Liver (tissue), 9 donors: ENCODE data around the gene PNPLA6. TPM values are rescaled to one million over a fixed set of nuclear protein-coding genes. Genes with fewer than 3 reads are reported as not detected.

Experiments used
- DNase-seq: peaks from one replicate; pipeline ENCODE4 v3.0.0-alpha.2; 2017; ENCODE audit warnings: low spot score
- H3K27ac ChIP-seq, 2 donors: one replicate each; pipeline ENCODE4 v1.7.0; 2013; ENCODE audit warnings: inconsistent platforms in 2 of 2, low read length in 2 of 2, control low read depth in 1 of 2, low read depth in 1 of 2, mild to moderate bottlenecking in 1 of 2
- H3K27me3 ChIP-seq, 4 donors: one replicate each; pipeline versions ENCODE4 v1.6.1 to v1.7.0; 2013; ENCODE audit warnings: low read length in 3 of 4, inconsistent platforms in 1 of 4, mild to moderate bottlenecking in 1 of 4, moderate library complexity in 1 of 4; ENCODE audit not compliant: control insufficient read depth in 4 of 4, insufficient read depth in 4 of 4
- H3K36me3 ChIP-seq, 4 donors: one replicate each; pipeline versions ENCODE4 v1.6.1 to v1.7.0; 2013; ENCODE audit warnings: low read length in 3 of 4, mild to moderate bottlenecking in 3 of 4, low read depth in 1 of 4, moderate library complexity in 1 of 4; ENCODE audit not compliant: control insufficient read depth in 4 of 4, insufficient read depth in 3 of 4
- H3K4me1 ChIP-seq, 4 donors: one replicate each; pipeline versions ENCODE4 v1.6.1 to v1.7.0; 2013; ENCODE audit warnings: low read length in 3 of 4, mild to moderate bottlenecking in 3 of 4, moderate library complexity in 1 of 4; ENCODE audit not compliant: control insufficient read depth in 4 of 4, insufficient read depth in 4 of 4
- H3K4me3 ChIP-seq, 3 donors: one replicate each; pipeline versions ENCODE4 v1.6.1 to v1.7.0; 2013; ENCODE audit warnings: low read length in 3 of 3, control low read depth in 1 of 3, low read depth in 1 of 3, mild to moderate bottlenecking in 1 of 3
- H3K9ac ChIP-seq, 2 donors: one replicate each; pipeline ENCODE4 v1.7.0; 2013; ENCODE audit warnings: low read length in 2 of 2, mild to moderate bottlenecking in 2 of 2, moderate library complexity in 2 of 2, control low read depth in 1 of 2, low read depth in 1 of 2
- H3K9me3 ChIP-seq, 4 donors: one replicate each; pipeline versions ENCODE4 v1.6.1 to v1.7.0; 2013; ENCODE audit warnings: low read length in 3 of 4; ENCODE audit not compliant: control insufficient read depth in 4 of 4
- ATF3 ChIP-seq: IDR thresholded peaks from 2 replicates; pipeline ENCODE4 v1.6.1; 2016; ENCODE audit warnings: antibody characterized with exemption
- CTCF ChIP-seq: fragments of 150-350 bp; IDR thresholded peaks from 2 replicates; pipeline ENCODE4 v1.5.1; 2017; ENCODE audit warnings: improper control_type of control experiment, low read depth, low read length; ENCODE audit not compliant: missing input control
- EGR1 ChIP-seq, 2 donors: IDR thresholded peaks; 2 replicates each; pipeline ENCODE4 v1.6.1; 2016 to 2018; ENCODE audit warnings: antibody characterized with exemption in 2 of 2, low read depth in 2 of 2
- FOXA2 ChIP-seq: IDR thresholded peaks from 2 replicates; pipeline ENCODE4 v1.6.1; 2016; ENCODE audit warnings: antibody characterized with exemption
- GABPA ChIP-seq, 2 donors: IDR thresholded peaks in 1 of 2; conservative IDR thresholded peaks in 1 of 2; 2 replicates each; pipeline ENCODE4 v1.6.1; 2016; ENCODE audit warnings: antibody characterized with exemption in 2 of 2, mild to moderate bottlenecking in 1 of 2, moderate library complexity in 1 of 2
- HNF4A ChIP-seq, 2 donors: conservative IDR thresholded peaks; 2 replicates each; pipeline ENCODE4 v1.6.1; 2016; ENCODE audit warnings: antibody characterized with exemption in 2 of 2, mild to moderate bottlenecking in 2 of 2
- JUND ChIP-seq, 2 donors: IDR thresholded peaks; 2 replicates each; pipeline ENCODE4 v1.6.1; 2016; ENCODE audit warnings: antibody characterized with exemption in 2 of 2
- MAX ChIP-seq: IDR thresholded peaks from 2 replicates; pipeline ENCODE4 v1.6.1; 2016; ENCODE audit warnings: antibody characterized with exemption
- NR2F2 ChIP-seq: IDR thresholded peaks from 2 replicates; pipeline ENCODE4 v1.6.1; 2016; ENCODE audit warnings: antibody characterized with exemption
- RAD21 ChIP-seq, 2 donors: IDR thresholded peaks; 2 replicates each; pipeline ENCODE4 v1.6.1; 2016; ENCODE audit warnings: antibody characterized with exemption in 2 of 2, mild to moderate bottlenecking in 2 of 2
- YY1 ChIP-seq: IDR thresholded peaks from 2 replicates; pipeline ENCODE4 v1.6.1; 2016; ENCODE audit warnings: antibody characterized with exemption, mild to moderate bottlenecking
- WGBS: extraction: QIAGEN DNeasy Blood & Tissue Kit; methylation state at CpG from one replicate; pipeline ENCODE4 v1.1.7; 2013; 5-methylcytosine and 5-hydroxymethylcytosine counted together
- polyA plus RNA-seq, 2 donors: library from polyadenylated mRNA; stranded (reverse) in 1 of 2; unstranded in 1 of 2; fragments of 200-250 nt in 1 of 2; fragments of >200 nt in 1 of 2; fragmentation: Nextera tagmentation in 1 of 2; extraction: Ambion mirVana in 1 of 2; gene quantifications; one replicate each; pipeline versions ENCODE4 v1.2.1 to v1.2.3, GENCODE V29; 2013 to 2015
- total RNA-seq, 2 donors: library from RNA; depleted of rRNA; stranded (reverse); fragments of >200 nt; gene quantifications; one replicate each; pipeline ENCODE4 v1.2.3, GENCODE V29; 2014
- TF ChIP-seq, protein P1 (sequence below): IDR thresholded peaks from 2 replicates; pipeline ENCODE4 v1.6.1; 2016; ENCODE audit warnings: antibody characterized with exemption, mild to moderate bottlenecking
- TF ChIP-seq, protein P2 (sequence below): IDR thresholded peaks from 2 replicates; pipeline ENCODE4 v1.6.1; 2016; ENCODE audit warnings: antibody characterized with exemption
- donor health status: healthy.
- donor health status: healthy.
- donor health status: healthy.
- donor health status: healthy.
- donor health status: healthy.

The PNPLA6 gene
- total and polyA plus RNA-seq, 4 donors = 20.9 to 68.4 (median 28.0) TPM

GRCh38 chr19:7497292-7497691 is 38.2 kb upstream of the PNPLA6 start:
- H3K9me3 ChIP-seq = no peaks in the 10 kb centered on the region
- H3K4me3 ChIP-seq = no peak overlapping the region
- WGBS = 67% methylated on average over 7 of the region's 7 CpGs
- no peak overlapping the region for H3K9ac ChIP-seq
- no peaks in the 10 kb centered on the region for H3K36me3 ChIP-seq
- H3K4me1 ChIP-seq = peaks cover 8 to 21% (median 18%) of the 10 kb centered on the region in 4 donors
- no peaks in the 10 kb centered on the region for H3K27me3 ChIP-seq
- no peak overlapping the region for H3K27ac ChIP-seq
- DNase-seq = no peak
- TF ChIP-seq CTCF = peak; percentile 20
- no peak for TF ChIP-seq FOXA2
- TF ChIP-seq RAD21 (IDR thresholded peaks at IDR 0.05) = peak in 1 of 2 donors; percentile 26
- TF ChIP-seq, protein P1, sequence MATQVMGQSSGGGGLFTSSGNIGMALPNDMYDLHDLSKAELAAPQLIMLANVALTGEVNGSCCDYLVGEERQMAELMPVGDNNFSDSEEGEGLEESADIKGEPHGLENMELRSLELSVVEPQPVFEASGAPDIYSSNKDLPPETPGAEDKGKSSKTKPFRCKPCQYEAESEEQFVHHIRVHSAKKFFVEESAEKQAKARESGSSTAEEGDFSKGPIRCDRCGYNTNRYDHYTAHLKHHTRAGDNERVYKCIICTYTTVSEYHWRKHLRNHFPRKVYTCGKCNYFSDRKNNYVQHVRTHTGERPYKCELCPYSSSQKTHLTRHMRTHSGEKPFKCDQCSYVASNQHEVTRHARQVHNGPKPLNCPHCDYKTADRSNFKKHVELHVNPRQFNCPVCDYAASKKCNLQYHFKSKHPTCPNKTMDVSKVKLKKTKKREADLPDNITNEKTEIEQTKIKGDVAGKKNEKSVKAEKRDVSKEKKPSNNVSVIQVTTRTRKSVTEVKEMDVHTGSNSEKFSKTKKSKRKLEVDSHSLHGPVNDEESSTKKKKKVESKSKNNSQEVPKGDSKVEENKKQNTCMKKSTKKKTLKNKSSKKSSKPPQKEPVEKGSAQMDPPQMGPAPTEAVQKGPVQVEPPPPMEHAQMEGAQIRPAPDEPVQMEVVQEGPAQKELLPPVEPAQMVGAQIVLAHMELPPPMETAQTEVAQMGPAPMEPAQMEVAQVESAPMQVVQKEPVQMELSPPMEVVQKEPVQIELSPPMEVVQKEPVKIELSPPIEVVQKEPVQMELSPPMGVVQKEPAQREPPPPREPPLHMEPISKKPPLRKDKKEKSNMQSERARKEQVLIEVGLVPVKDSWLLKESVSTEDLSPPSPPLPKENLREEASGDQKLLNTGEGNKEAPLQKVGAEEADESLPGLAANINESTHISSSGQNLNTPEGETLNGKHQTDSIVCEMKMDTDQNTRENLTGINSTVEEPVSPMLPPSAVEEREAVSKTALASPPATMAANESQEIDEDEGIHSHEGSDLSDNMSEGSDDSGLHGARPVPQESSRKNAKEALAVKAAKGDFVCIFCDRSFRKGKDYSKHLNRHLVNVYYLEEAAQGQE = no peak

- Histone ChIP-seq H3K9me3 (no peaks in the 10 kb centered on the region), H3K4me3 (peak overlapping the region in 2 of 3 donors; percentile 44 to 57), H3K9ac (no peak overlapping the region), H3K27me3 (no peaks in the 10 kb centered on the region), H3K36me3 (no peaks in the 10 kb centered on the region), H3K27ac (no peak overlapping the region), H3K4me1 (peaks cover 8 to 12% (median 9%) of the 10 kb centered on the region in 4 donors)
- peak; percentile 55 for DNase-seq
- TF ChIP-seq JUND (IDR thresholded peaks at IDR 0.05) = no peak
- TF ChIP-seq CTCF = peak; percentile 1
- WGBS = 5% methylated on average over 93 of the region's 93 CpGs
Observed at GRCh38 chr19:7500811-7501450, 34.6 kb upstream of the PNPLA6 start.

GRCh38 chr19:7502552-7502951 is 33.0 kb upstream of the PNPLA6 start:
- no peak overlapping the region for H3K27ac ChIP-seq
- peaks cover 8 to 12% (median 9%) of the 10 kb centered on the region in 4 donors for H3K4me1 ChIP-seq
- no peak overlapping the region for H3K4me3 ChIP-seq
- no peak for DNase-seq
- 44% methylated on average over 2 of the region's 2 CpGs for WGBS
- H3K9me3 ChIP-seq = no peaks in the 10 kb centered on the region
- no peak overlapping the region for H3K9ac ChIP-seq
- H3K36me3 ChIP-seq = no peaks in the 10 kb centered on the region
- H3K27me3 ChIP-seq = no peaks in the 10 kb centered on the region
- TF ChIP-seq MAX = no peak
- TF ChIP-seq CTCF = no peak
- TF ChIP-seq ATF3 = no peak
- no peak for TF ChIP-seq HNF4A (conservative IDR thresholded peaks at IDR 0.05)
- TF ChIP-seq EGR1 (IDR thresholded peaks at IDR 0.05; ENCODE audit: low read depth in 2 of 2) = no peak
- TF ChIP-seq, protein P2, sequence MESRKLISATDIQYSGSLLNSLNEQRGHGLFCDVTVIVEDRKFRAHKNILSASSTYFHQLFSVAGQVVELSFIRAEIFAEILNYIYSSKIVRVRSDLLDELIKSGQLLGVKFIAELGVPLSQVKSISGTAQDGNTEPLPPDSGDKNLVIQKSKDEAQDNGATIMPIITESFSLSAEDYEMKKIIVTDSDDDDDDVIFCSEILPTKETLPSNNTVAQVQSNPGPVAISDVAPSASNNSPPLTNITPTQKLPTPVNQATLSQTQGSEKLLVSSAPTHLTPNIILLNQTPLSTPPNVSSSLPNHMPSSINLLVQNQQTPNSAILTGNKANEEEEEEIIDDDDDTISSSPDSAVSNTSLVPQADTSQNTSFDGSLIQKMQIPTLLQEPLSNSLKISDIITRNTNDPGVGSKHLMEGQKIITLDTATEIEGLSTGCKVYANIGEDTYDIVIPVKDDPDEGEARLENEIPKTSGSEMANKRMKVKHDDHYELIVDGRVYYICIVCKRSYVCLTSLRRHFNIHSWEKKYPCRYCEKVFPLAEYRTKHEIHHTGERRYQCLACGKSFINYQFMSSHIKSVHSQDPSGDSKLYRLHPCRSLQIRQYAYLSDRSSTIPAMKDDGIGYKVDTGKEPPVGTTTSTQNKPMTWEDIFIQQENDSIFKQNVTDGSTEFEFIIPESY = no peak
- no peak for TF ChIP-seq YY1
- TF ChIP-seq GABPA (IDR thresholded peaks at IDR 0.05 in 1 of 2, conservative IDR thresholded peaks at IDR 0.05 in 1 of 2) = no peak
- TF ChIP-seq NR2F2 = no peak
